DOHH2 (cell line): ENCODE results near the gene SH3PXD2A.

ENCODE experiments used
- H3F3A ChIP-seq: fragments of 200-600 bp; sonication (generic), shearing (Covaris generic); 2 replicates; pipeline ENCODE4 v1.6.0; 2016; ENCODE audit warnings: antibody characterized with exemption, mild to moderate bottlenecking; ENCODE audit not compliant: control insufficient read depth, insufficient read depth
- H3K27ac ChIP-seq: fragments of 200-600 bp; sonication (generic); 2 replicates; pipeline ENCODE4 v1.5.1; 2014; ENCODE audit warnings: low read depth, mild to moderate bottlenecking, low read length, moderate library complexity
- H3K27me3 ChIP-seq: fragments of 200-600 bp; sonication (generic); 2 replicates; pipeline ENCODE4 v1.6.1; 2014; ENCODE audit warnings: mild to moderate bottlenecking, low read length, mixed read lengths; ENCODE audit not compliant: control insufficient read depth
- H3K36me3 ChIP-seq: fragments of 200-600 bp; sonication (generic); 2 replicates; pipeline ENCODE4 v1.6.1; 2014; ENCODE audit warnings: mild to moderate bottlenecking, low read length, moderate library complexity, mixed read lengths; ENCODE audit not compliant: control insufficient read depth
- H3K4me1 ChIP-seq: fragments of 200-600 bp; sonication (generic); 2 replicates; pipeline ENCODE4 v1.6.1; 2014; ENCODE audit warnings: mild to moderate bottlenecking, low read length, mixed read lengths; ENCODE audit not compliant: control insufficient read depth
- H3K4me2 ChIP-seq: fragments of 200-600 bp; sonication (generic); 2 replicates; pipeline ENCODE4 v1.6.0; 2014; ENCODE audit warnings: mild to moderate bottlenecking, low read length, moderate library complexity
- H3K4me3 ChIP-seq: fragments of 200-600 bp; sonication (generic); 2 replicates; pipeline ENCODE4 v1.5.1; 2014; ENCODE audit warnings: mild to moderate bottlenecking, low read length, mixed read lengths
- H3K79me2 ChIP-seq: fragments of 200-600 bp; sonication (generic); 2 replicates; pipeline ENCODE4 v1.6.1; 2014; ENCODE audit warnings: mild to moderate bottlenecking, low read length, mixed read lengths; ENCODE audit not compliant: control insufficient read depth
- H3K9me2 ChIP-seq: fragments of 200-600 bp; sonication (generic); replicated peaks from 2 replicates; pipeline ENCODE4 v1.6.1; 2014; ENCODE audit warnings: mild to moderate bottlenecking, low read length, mixed read lengths; ENCODE audit not compliant: control insufficient read depth
- H3K9me3 ChIP-seq: fragments of 200-600 bp; sonication (generic); 2 replicates; pipeline ENCODE4 v1.6.1; 2014; ENCODE audit warnings: antibody characterized with exemption, low read length, mixed read lengths; ENCODE audit not compliant: control insufficient read depth, insufficient read depth
- H4K20me1 ChIP-seq: fragments of 200-600 bp; sonication (generic); 2 replicates; pipeline ENCODE4 v1.6.0; 2014; ENCODE audit warnings: low read depth, mild to moderate bottlenecking, antibody characterized with exemption, low read length, moderate library complexity; ENCODE audit not compliant: control insufficient read depth, insufficient read depth
- CTCF ChIP-seq: fragments of 200-600 bp; sonication (generic); IDR thresholded peaks from one replicate; pipeline ENCODE4 v1.5.1; 2014; ENCODE audit warnings: antibody characterized with exemption, mild to moderate bottlenecking, low read depth, low read length; ENCODE audit not compliant: poor library complexity, severe bottlenecking
- EZH2phosphoT487 ChIP-seq: fragments of 200-600 bp; sonication (generic); IDR thresholded peaks from 2 replicates; pipeline ENCODE4 v1.6.1; 2017; ENCODE audit warnings: borderline replicate concordance, mild to moderate bottlenecking, antibody characterized with exemption, low read length, moderate library complexity, mixed read lengths

The SH3PXD2A gene

DNA sequence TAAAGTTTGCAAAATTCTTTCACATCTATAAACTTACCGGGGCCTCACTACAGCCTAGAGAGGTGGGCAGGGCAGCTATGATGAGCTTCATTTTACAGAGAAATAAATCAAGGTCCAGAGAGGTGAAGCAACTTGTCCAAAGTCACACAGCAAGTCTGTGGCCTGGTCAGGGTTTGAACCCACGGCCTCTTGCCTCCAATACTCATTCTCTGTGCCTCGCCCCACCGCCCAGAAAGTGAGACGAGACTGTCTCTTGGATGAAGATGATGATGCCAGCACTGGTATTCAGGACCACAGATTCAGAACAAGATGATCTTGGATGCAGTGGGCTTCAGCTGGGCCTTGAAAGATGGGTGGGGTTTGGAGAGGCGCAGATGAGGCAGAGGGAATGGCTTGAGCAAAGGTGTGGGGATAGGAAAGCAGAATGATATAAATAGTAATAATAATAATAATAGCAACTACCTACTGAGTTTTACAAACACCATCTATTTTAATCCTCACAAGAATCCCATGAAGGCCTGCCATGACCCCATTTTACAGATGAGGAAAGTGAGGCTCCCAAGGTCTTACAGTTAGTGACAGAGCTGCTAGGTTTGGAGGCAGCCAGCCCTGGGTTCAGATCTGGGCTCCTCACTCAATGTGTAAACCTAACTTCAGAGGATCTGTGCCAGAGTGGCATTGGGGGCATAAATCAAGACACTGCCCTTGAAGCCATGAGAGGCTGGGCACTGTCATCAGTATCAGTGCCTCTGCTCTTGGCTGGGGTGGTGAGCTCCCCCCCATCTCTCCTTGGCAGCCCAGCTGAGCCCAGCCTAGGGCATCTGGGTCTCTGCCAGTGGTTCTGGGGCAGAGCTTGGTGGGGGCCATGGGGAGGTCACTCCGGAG is 291.9 kb downstream of the SH3PXD2A start:
- Histone ChIP-seq H3K79me2 (no peaks in the 10 kb centered on the region), H3K36me3 (no peaks in the 10 kb centered on the region), H3K9me2 (no peaks in the 10 kb centered on the region), H3K9me3 (no peaks in the 10 kb centered on the region), H4K20me1 (no peaks in the 10 kb centered on the region), H3K27me3 (peaks cover 10% of the 10 kb centered on the region), H3K4me3 (no peak overlapping the region), H3K27ac (no peak overlapping the region), H3K4me1 (peaks cover 6% of the 10 kb centered on the region), H3K4me2 (no peak overlapping the region), H3F3A (no peaks in the 10 kb centered on the region)
- TF ChIP-seq CTCF (no peak), EZH2phosphoT487 (no peak)

- H3K36me3 ChIP-seq = no peaks in the 10 kb centered on the region
- H3K9me2 ChIP-seq = no peaks in the 10 kb centered on the region
- no peaks in the 10 kb centered on the region for H3K9me3 ChIP-seq
- H4K20me1 ChIP-seq = no peaks in the 10 kb centered on the region
- H3K4me2 ChIP-seq = no peak overlapping the region
- H3K79me2 ChIP-seq = no peaks in the 10 kb centered on the region
- no peak for TF ChIP-seq EZH2phosphoT487
- TF ChIP-seq CTCF = no peak
- peaks cover 11% of the 10 kb centered on the region; the same call in 1 of the 2 replicates for H3K27me3 ChIP-seq
- no peak overlapping the region for H3K4me3 ChIP-seq
- H3K27ac ChIP-seq = no peak overlapping the region
- H3K4me1 ChIP-seq = peaks cover 9% of the 10 kb centered on the region
- no peaks in the 10 kb centered on the region for H3F3A ChIP-seq
Observed at GRCh38 chr10:103562383-103562782, 293.0 kb downstream of the SH3PXD2A start.

GRCh38 chr10:103560886-103561285 is 294.5 kb downstream of the SH3PXD2A start:
- Histone ChIP-seq H3K79me2 (no peaks in the 10 kb centered on the region), H3K27me3 (peaks cover 15% of the 10 kb centered on the region), H3K36me3 (no peaks in the 10 kb centered on the region), H3K9me2 (no peaks in the 10 kb centered on the region), H3K4me3 (no peak overlapping the region), H3K27ac (no peak overlapping the region), H3K9me3 (no peaks in the 10 kb centered on the region), H4K20me1 (no peaks in the 10 kb centered on the region), H3F3A (no peaks in the 10 kb centered on the region), H3K4me1 (peaks cover 9% of the 10 kb centered on the region), H3K4me2 (no peak overlapping the region)
- TF ChIP-seq EZH2phosphoT487 = no peak
- no peak for TF ChIP-seq CTCF
